HG02759 (cell line): ENCODE data around the gene DIS3L2.
"Not testable (repeated sequence)": the region's sequence is repeated elsewhere in the genome, so short reads cannot be mapped to it uniquely, and the experiment has no call there.

Experiments used
- ATAC-seq: cut with Tn5 transposase; IDR thresholded peaks from one replicate; pipeline ENCODE4 v1.9.1; 2021; ENCODE audit warnings: mild to moderate bottlenecking, moderate library complexity; ENCODE audit not compliant: unreplicated experiment

DIS3L2 gene

GRCh38 chr2:232363064-232363783, 401.7 kb downstream of the DIS3L2 start:
- ATAC-seq, result not testable (repeated sequence)

GRCh38 chr2:232363784-232364615, 402.5 kb downstream of the DIS3L2 start:
- no peak for ATAC-seq

- ATAC-seq, result not testable (repeated sequence)
Measured at GRCh38 chr2:232364806-232365594, 403.5 kb downstream of the DIS3L2 start.

GRCh38 chr2:232365621-232366321, 404.3 kb downstream of the DIS3L2 start:
- ATAC-seq, result peak; percentile 54

GRCh38 chr2:232366461-232366860, 404.9 kb downstream of the DIS3L2 start:
- not testable (repeated sequence) for ATAC-seq

GRCh38 chr2:232367016-232367415, 405.5 kb downstream of the DIS3L2 start:
- ATAC-seq, result no peak

- ATAC-seq, result no peak
Measured at GRCh38 chr2:232367591-232368233, 406.2 kb downstream of the DIS3L2 start.

- no peak for ATAC-seq
Measured at GRCh38 chr2:232368311-232368731, 406.8 kb downstream of the DIS3L2 start.

GRCh38 chr2:232369126-232369951, 407.8 kb downstream of the DIS3L2 start:
- ATAC-seq, result no peak

GRCh38 chr2:232370007-232370406, 408.5 kb downstream of the DIS3L2 start:
- ATAC-seq, result not testable (repeated sequence)

- ATAC-seq, result no peak
Measured at GRCh38 chr2:232372231-232373208, 411.0 kb downstream of the DIS3L2 start.

GRCh38 chr2:232374356-232374755, 412.8 kb downstream of the DIS3L2 start:
- ATAC-seq, result no peak

- ATAC-seq, result no peak
Measured at GRCh38 chr2:232375164-232375563, 413.7 kb downstream of the DIS3L2 start.

GRCh38 chr2:232376260-232376659, 414.7 kb downstream of the DIS3L2 start:
- ATAC-seq, result no peak

GRCh38 chr2:232376713-232377112, 415.2 kb downstream of the DIS3L2 start:
- no peak for ATAC-seq

GRCh38 chr2:232377319-232377718, 415.8 kb downstream of the DIS3L2 start:
- no peak for ATAC-seq

GRCh38 chr2:232377841-232378734, 416.6 kb downstream of the DIS3L2 start:
- no peak for ATAC-seq
